ENCODE data around the gene POU2F2.
"Not testable (repeated sequence)": the region's sequence is repeated elsewhere in the genome, so short reads cannot be mapped to it uniquely, and the experiment has no call there.

Gene POU2F2

GRCh38 chr19:42059196-42059595 lies 73.0 kb downstream of the POU2F2 start:
- DNase-seq (ENCODE audit: low read depth), result no peak

GRCh38 chr19:42057846-42058245 lies 74.4 kb downstream of the POU2F2 start:
- DNase-seq (ENCODE audit: low read depth), result no peak

- DNase-seq (ENCODE audit: low read depth), result no peak
These were observed 78.0 kb downstream of the POU2F2 start for GRCh38 chr19:42054205-42054604.

GRCh38 chr19:42053037-42053935 lies 79.0 kb downstream of the POU2F2 start:
- DNase-seq (ENCODE audit: low read depth), result no peak

GRCh38 chr19:42052241-42052863 lies 79.9 kb downstream of the POU2F2 start:
- DNase-seq (ENCODE audit: low read depth), result no peak

- no peak for DNase-seq (ENCODE audit: low read depth)
These were observed 80.8 kb downstream of the POU2F2 start for GRCh38 chr19:42051166-42052115.

GRCh38 chr19:42048992-42049391 lies 83.3 kb downstream of the POU2F2 start:
- DNase-seq (ENCODE audit: low read depth), result no peak

- no peak for DNase-seq (ENCODE audit: low read depth)
These were observed 86.7 kb downstream of the POU2F2 start for GRCh38 chr19:42045575-42045974.

- DNase-seq (ENCODE audit: low read depth), result no peak
These were observed 89.6 kb downstream of the POU2F2 start for GRCh38 chr19:42042455-42043170.

- not testable (repeated sequence) for DNase-seq (ENCODE audit: low read depth)
These were observed 91.8 kb downstream of the POU2F2 start for GRCh38 chr19:42040491-42040890.

- no peak for DNase-seq (ENCODE audit: low read depth)
These were observed 92.2 kb downstream of the POU2F2 start for GRCh38 chr19:42040031-42040430.

GRCh38 chr19:42038666-42039065 lies 93.6 kb downstream of the POU2F2 start:
- no peak for DNase-seq (ENCODE audit: low read depth)

GRCh38 chr19:42037649-42038048 lies 94.6 kb downstream of the POU2F2 start:
- DNase-seq (ENCODE audit: low read depth), result no peak

Measured in activated T-cell treated with anti-CD3 and anti-CD28 coated beads for 24 hours (primary cell).